Mammary epithelial cell (primary cell): Measurements from ENCODE around the gene LANCL2.

Experiments used
- CTCF ChIP-seq, 2 donors: IDR thresholded peaks in 1 of 2; conservative IDR thresholded peaks in 1 of 2; 2 replicates each; pipeline ENCODE4 v1.5.1; 2011 to 2012; ENCODE audit warnings: inconsistent platforms in 2 of 2, low read length in 2 of 2, mild to moderate bottlenecking in 2 of 2, control low read depth in 1 of 2, low read depth in 1 of 2; ENCODE audit not compliant: insufficient read depth in 1 of 2; ENCODE audit errors: extremely low read depth in 1 of 2
- EZH2 ChIP-seq: IDR thresholded peaks from 2 replicates; pipeline ENCODE4 v1.6.1; 2012; ENCODE audit warnings: low read length, inconsistent platforms, borderline replicate concordance

- TF ChIP-seq CTCF (conservative IDR thresholded peaks at IDR 0.05 in 1 of 2, IDR thresholded peaks at IDR 0.05 in 1 of 2; ENCODE audit: extremely low read depth in 1 of 2, insufficient read depth in 1 of 2, low read depth in 1 of 2, low read length in 2 of 2) (no peak), EZH2 (no peak)
Observed at GRCh38 chr7:55467047-55467593, 102.0 kb downstream of the LANCL2 start.
